Activated naive CD4-positive, alpha-beta T cell treated with anti-CD3 and anti-CD28 coated beads, Interleukin-2, amount 10 ng/mL, durations not matched to agents 7 days and 5 days (primary cell): ENCODE results near the gene TBCC.
"Not testable (repeated sequence)": the region's sequence is repeated elsewhere in the genome, so short reads cannot be mapped to it uniquely, and the experiment has no call there.

Source experiments
- CTCF ChIA-PET: fragments of 350-600 bp; sonication (Branson Sonifier 250); formaldehyde crosslinking; loops from one replicate; lab custom pipeline; 2021; ENCODE audit warnings: antibody characterized with exemption; lab: Charles Lee
- DNase-seq: peaks from one replicate; pipeline ENCODE4 v3.0.0-alpha.2; 2020
- H3K27ac Mint-ChIP-seq: one replicate; pipeline ENCODE4 v1.8.0; 2021; ENCODE audit warnings: mild to moderate bottlenecking, moderate library complexity, mixed read lengths
- H3K27me3 Mint-ChIP-seq: one replicate; pipeline ENCODE4 v1.8.0; 2021; ENCODE audit warnings: mild to moderate bottlenecking, mixed read lengths
- H3K36me3 Mint-ChIP-seq: one replicate; pipeline ENCODE4 v1.8.0; 2021; ENCODE audit warnings: mixed read lengths
- H3K4me1 Mint-ChIP-seq: one replicate; pipeline ENCODE4 v1.8.0; 2021; ENCODE audit warnings: mixed read lengths
- H3K4me3 Mint-ChIP-seq: one replicate; pipeline ENCODE4 v1.8.0; 2021; ENCODE audit warnings: mild to moderate bottlenecking, moderate library complexity, mixed read lengths
- H3K9me3 Mint-ChIP-seq: one replicate; pipeline ENCODE4 v1.8.0; 2021; ENCODE audit warnings: mixed read lengths

TBCC gene

GRCh38 chr6:42733867-42734481 is 11.9 kb downstream of the TBCC start:
- DNase-seq, H3K4me3 Mint-ChIP-seq, H3K36me3 Mint-ChIP-seq, H3K4me1 Mint-ChIP-seq, H3K27ac Mint-ChIP-seq, H3K9me3 Mint-ChIP-seq: not testable (repeated sequence)
- CTCF ChIA-PET = interaction anchor here (0.6 to 0.8 kb wide), 2 partner anchors 12 to 248 kb away, joined by 3 to 5 read pairs; no protein-coding TSS in a partner anchor
- peaks cover 28% of the 10 kb centered on the region for H3K27me3 Mint-ChIP-seq

- Mint-ChIP-seq H3K4me1 (peaks cover 22% of the 10 kb centered on the region), H3K4me3 (no peak overlapping the region), H3K9me3 (no peaks in the 10 kb centered on the region), H3K36me3 (peaks cover 3% of the 10 kb centered on the region), H3K27me3 (peaks cover 17% of the 10 kb centered on the region), H3K27ac (no peak overlapping the region)
- no peak for DNase-seq
- CTCF ChIA-PET = interaction anchor here (0.6 to 1.7 kb wide), 5 partner anchors 11 to 557 kb away, joined by 3 to 5 read pairs (median 3); partner anchors contain the start of gene RPL7L1
Observed at GRCh38 chr6:42729731-42730130, 16.2 kb downstream of the TBCC start.

GRCh38 chr6:42727627-42728026 is 18.3 kb downstream of the TBCC start:
- Mint-ChIP-seq H3K4me1 (peaks cover 22% of the 10 kb centered on the region), H3K27ac (peak overlapping the region; percentile 7), H3K9me3 (no peaks in the 10 kb centered on the region)

GRCh38 chr6:42727087-42727611 is 18.8 kb downstream of the TBCC start:
- H3K36me3 Mint-ChIP-seq = peaks cover 3% of the 10 kb centered on the region
- no peaks in the 10 kb centered on the region for H3K9me3 Mint-ChIP-seq
- no peak for DNase-seq
- H3K4me1 Mint-ChIP-seq = peaks cover 22% of the 10 kb centered on the region
- CTCF ChIA-PET = interaction anchor here (1.0 to 4.1 kb wide), 10 partner anchors 21 to 175 kb away, joined by 4 to 55 read pairs (median 6); partner anchors contain the start of gene UBR2
- peaks cover 17% of the 10 kb centered on the region for H3K27me3 Mint-ChIP-seq
- peak overlapping the region; percentile 95 for H3K27ac Mint-ChIP-seq
- peak overlapping the region; percentile 79 for H3K4me3 Mint-ChIP-seq

More at GRCh38 chr6:42727627-42728026, 18.3 kb downstream of the TBCC start:
- CTCF ChIA-PET = interaction anchor here (1.0 to 4.1 kb wide), 8 partner anchors 21 to 176 kb away, joined by 4 to 55 read pairs (median 6); partner anchors contain the start of gene UBR2
- Mint-ChIP-seq H3K4me3 (no peak overlapping the region), H3K27me3 (peaks cover 17% of the 10 kb centered on the region), H3K36me3 (peaks cover 3% of the 10 kb centered on the region)
- DNase-seq = no peak

- no peaks in the 10 kb centered on the region for H3K9me3 Mint-ChIP-seq
- peaks cover 3% of the 10 kb centered on the region for H3K36me3 Mint-ChIP-seq
- peaks cover 22% of the 10 kb centered on the region for H3K4me1 Mint-ChIP-seq
- peak; percentile 79 for DNase-seq
- H3K27me3 Mint-ChIP-seq = peaks cover 17% of the 10 kb centered on the region
- CTCF ChIA-PET = interaction anchor here (0.6 to 4.1 kb wide), 22 partner anchors 9 to 179 kb away, joined by 3 to 55 read pairs (median 5); partner anchors contain the start of genes RPL7L1, TBCC and UBR2
- H3K4me3 Mint-ChIP-seq = peak overlapping the region; percentile 79
- peak overlapping the region; percentile 95 for H3K27ac Mint-ChIP-seq
Observed at GRCh38 chr6:42726485-42727086, 19.3 kb downstream of the TBCC start.

- no peak for DNase-seq
- CTCF ChIA-PET = interaction anchor here (0.6 to 4.1 kb wide), 21 partner anchors 10 to 178 kb away, joined by 3 to 55 read pairs (median 5); partner anchors contain the start of genes RPL7L1, TBCC and UBR2
- Mint-ChIP-seq H3K27me3 (peaks cover 17% of the 10 kb centered on the region), H3K9me3 (no peaks in the 10 kb centered on the region), H3K27ac (peak overlapping the region; percentile 95), H3K4me3 (peak overlapping the region; percentile 79), H3K36me3 (peaks cover 3% of the 10 kb centered on the region), H3K4me1 (peaks cover 22% of the 10 kb centered on the region)
Observed at GRCh38 chr6:42726026-42726425, 19.9 kb downstream of the TBCC start.

- no peak overlapping the region for H3K27ac Mint-ChIP-seq
Observed at GRCh38 chr6:42724825-42725224, 21.1 kb downstream of the TBCC start.

GRCh38 chr6:42722497-42722896 is 23.4 kb downstream of the TBCC start, which contains the start of gene PRPH2:
Gene PRPH2 (minus strand): TSS chr6:42722597. CDS start chr6:42722334, 263 bp downstream.
- Mint-ChIP-seq H3K36me3 (peaks cover 3% of the 10 kb centered on the region), H3K27ac (no peak within 1 kb of the TSS), H3K27me3 (peaks cover 20% of the 10 kb centered on the region), H3K4me1 (peaks cover 18% of the 10 kb centered on the region), H3K4me3 (no peak within 1 kb of the TSS), H3K9me3 (no peaks in the 10 kb centered on the region)
- CTCF ChIA-PET = interaction anchor here (0.9 kb wide), 1 partner anchor 30 kb away, joined by 3 read pairs; no protein-coding TSS in a partner anchor
- DNase-seq = no peak

More at GRCh38 chr6:42724825-42725224, 21.1 kb downstream of the TBCC start:
- CTCF ChIA-PET = interaction anchor here (0.7 to 4.1 kb wide), 5 partner anchors 14 to 152 kb away, joined by 3 to 55 read pairs (median 11); no protein-coding TSS in a partner anchor
- no peaks in the 10 kb centered on the region for H3K9me3 Mint-ChIP-seq
- peaks cover 3% of the 10 kb centered on the region for H3K36me3 Mint-ChIP-seq
- H3K4me1 Mint-ChIP-seq = peaks cover 22% of the 10 kb centered on the region
- no peak for DNase-seq
- no peak overlapping the region for H3K4me3 Mint-ChIP-seq
- H3K27me3 Mint-ChIP-seq = peaks cover 28% of the 10 kb centered on the region

GRCh38 chr6:42720739-42721138 is 25.2 kb downstream of the TBCC start:
- CTCF ChIA-PET = no interaction called here
- Mint-ChIP-seq H3K36me3 (peaks cover under 1% of the 10 kb centered on the region), H3K4me1 (peaks cover under 1% of the 10 kb centered on the region), H3K27me3 (peaks cover 24% of the 10 kb centered on the region), H3K4me3 (no peak overlapping the region), H3K27ac (no peak overlapping the region), H3K9me3 (no peaks in the 10 kb centered on the region)
- DNase-seq = no peak

- peaks cover 28% of the 10 kb centered on the region for H3K27me3 Mint-ChIP-seq
- CTCF ChIA-PET = no interaction called here
- peaks cover 9% of the 10 kb centered on the region for H3K9me3 Mint-ChIP-seq
- H3K27ac Mint-ChIP-seq = no peak overlapping the region
- no peak for DNase-seq
- H3K4me3 Mint-ChIP-seq = no peak overlapping the region
- no peaks in the 10 kb centered on the region for H3K36me3 Mint-ChIP-seq
- no peaks in the 10 kb centered on the region for H3K4me1 Mint-ChIP-seq
Observed at GRCh38 chr6:42715871-42716270, 30.0 kb downstream of the TBCC start.

GRCh38 chr6:42714098-42714761 is 31.7 kb downstream of the TBCC start:
- no peaks in the 10 kb centered on the region for H3K4me1 Mint-ChIP-seq
- H3K36me3 Mint-ChIP-seq = no peaks in the 10 kb centered on the region
- DNase-seq = no peak
- H3K27me3 Mint-ChIP-seq = peaks cover 18% of the 10 kb centered on the region
- CTCF ChIA-PET = interaction anchor here (0.6 kb wide), 1 partner anchor 163 kb away, joined by 3 read pairs; no protein-coding TSS in a partner anchor
- H3K4me3 Mint-ChIP-seq = no peak overlapping the region
- no peak overlapping the region for H3K27ac Mint-ChIP-seq
- H3K9me3 Mint-ChIP-seq = peaks cover 9% of the 10 kb centered on the region

GRCh38 chr6:42711930-42712329 is 34.0 kb downstream of the TBCC start:
- H3K27me3 Mint-ChIP-seq = peaks cover 13% of the 10 kb centered on the region

GRCh38 chr6:42710316-42710715 is 35.6 kb downstream of the TBCC start:
- CTCF ChIA-PET = no interaction called here
- Mint-ChIP-seq H3K27ac (no peak overlapping the region), H3K36me3 (no peaks in the 10 kb centered on the region), H3K4me3 (no peak overlapping the region), H3K4me1 (no peaks in the 10 kb centered on the region), H3K9me3 (peaks cover 9% of the 10 kb centered on the region), H3K27me3 (peaks cover 11% of the 10 kb centered on the region)
- DNase-seq = no peak

More at GRCh38 chr6:42711930-42712329, 34.0 kb downstream of the TBCC start:
- DNase-seq = no peak
- Mint-ChIP-seq H3K9me3 (peaks cover 9% of the 10 kb centered on the region), H3K36me3 (no peaks in the 10 kb centered on the region), H3K4me3 (no peak overlapping the region), H3K27ac (no peak overlapping the region), H3K4me1 (no peaks in the 10 kb centered on the region)
- CTCF ChIA-PET = interaction anchor here (1.4 kb wide), 1 partner anchor 24 kb away, joined by 3 read pairs; no protein-coding TSS in a partner anchor
